GM03348 (cell line): ENCODE results near the gene GPR15.

Source experiments
- DNase-seq: peaks from one replicate; pipeline ENCODE4 v3.0.0; 2012; ENCODE audit warnings: low spot score

GPR15 gene

DNA sequence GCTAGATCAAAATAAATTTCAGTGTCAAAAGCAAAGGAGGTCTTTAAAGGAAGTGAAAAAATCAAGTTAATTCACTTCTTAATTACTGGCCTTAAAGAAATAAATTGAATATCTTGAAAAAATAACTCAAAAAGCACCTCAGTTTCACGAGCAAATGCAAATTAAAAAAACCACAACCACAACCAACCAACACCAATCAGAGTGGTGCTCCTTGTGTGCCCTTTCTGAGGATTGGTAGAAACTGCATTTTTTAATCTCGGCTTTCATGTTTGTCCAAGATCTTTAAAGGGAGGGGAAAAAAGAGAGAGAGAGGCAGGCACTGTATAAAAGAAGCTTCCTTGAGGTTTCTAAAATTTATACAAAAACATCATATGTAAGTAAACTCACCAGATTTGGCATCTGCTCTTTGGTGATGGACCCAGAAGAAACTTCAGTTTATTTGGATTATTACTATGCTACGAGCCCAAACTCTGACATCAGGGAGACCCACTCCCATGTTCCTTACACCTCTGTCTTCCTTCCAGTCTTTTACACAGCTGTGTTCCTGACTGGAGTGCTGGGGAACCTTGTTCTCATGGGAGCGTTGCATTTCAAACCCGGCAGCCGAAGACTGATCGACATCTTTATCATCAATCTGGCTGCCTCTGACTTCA is at the start of gene GPR15:
Gene GPR15, plus strand, starts transcription at position 357 of the 653 bp plus-strand sequence. Its CDS starts 56 bp downstream, at position 413.
- DNase-seq, result no peak

DNA sequence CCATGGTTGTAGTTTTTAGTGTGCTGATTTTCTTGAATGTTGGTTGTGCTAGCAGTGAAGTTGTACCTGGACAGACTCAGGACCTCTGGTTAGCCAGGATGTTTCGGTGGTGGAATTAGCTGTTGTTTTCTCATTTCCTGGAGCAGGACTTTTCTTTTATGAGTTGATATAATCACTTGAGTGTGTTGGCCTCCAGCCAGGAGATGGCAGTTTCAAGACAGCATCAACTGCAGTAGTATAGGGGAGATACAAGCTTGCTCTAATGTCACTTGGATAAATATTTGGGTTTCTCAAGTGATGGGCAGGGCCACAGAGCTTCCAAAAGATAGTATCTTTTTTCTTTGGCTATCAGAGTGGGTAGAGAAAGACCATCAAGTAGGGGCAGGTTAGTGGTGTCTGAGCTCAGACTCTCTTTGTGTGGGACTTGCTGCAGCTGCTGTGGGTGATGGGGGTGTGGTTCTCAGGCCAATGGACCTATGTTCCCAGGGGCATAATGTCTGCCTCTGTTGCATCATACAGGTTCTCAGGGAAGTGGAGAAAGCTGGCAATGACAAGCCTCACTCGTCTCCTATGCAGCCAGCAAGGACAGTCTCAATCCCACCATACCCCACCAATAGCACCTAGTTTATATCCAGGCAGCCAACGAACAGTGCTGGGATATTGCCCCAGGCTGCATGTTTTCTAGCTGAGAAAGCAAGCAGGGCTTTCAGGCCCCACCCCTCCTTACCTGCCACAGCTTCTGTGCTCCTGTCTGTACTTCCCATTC is 48.9 kb upstream of the GPR15 start:
- no peak for DNase-seq

DNA sequence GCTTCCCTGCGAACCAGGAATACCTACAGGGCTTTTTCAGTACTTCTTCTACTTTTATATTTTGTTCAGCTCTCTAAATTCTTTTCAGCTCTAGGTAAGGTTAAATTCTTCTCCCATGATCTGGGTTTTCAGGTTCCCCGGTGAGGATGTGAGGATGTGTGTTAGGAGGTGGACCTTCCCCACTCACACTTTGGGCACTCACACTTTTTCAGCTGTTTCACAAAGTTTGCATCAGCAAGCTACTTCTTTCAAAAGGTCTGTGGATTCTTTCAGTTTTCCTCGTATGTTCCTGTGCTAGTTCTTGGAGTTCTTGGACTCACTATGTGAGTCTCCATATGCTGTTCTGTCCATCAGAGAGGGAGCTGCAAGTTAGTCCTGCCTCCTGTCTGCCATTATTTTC is 48.2 kb upstream of the GPR15 start:
- DNase-seq, result no peak

DNA sequence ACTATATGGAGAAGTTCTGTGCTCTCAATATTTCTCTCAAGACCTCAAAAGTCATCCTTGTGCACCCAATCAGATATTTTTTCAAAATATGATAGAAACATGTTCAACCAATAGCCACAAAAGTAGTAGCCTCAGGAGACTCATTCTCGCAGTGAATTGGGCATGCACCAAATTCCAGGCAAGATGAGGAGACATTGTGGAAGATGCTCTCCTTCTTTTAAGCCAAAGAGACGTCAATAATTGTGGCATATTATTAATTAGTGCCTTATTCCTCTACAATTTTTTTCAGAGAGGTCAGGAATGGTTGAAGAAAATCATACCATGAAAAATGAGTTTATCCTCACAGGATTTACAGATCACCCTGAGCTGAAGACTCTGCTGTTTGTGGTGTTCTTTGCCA is 34.4 kb upstream of the GPR15 start, which contains the start of gene OR5K2:
Gene OR5K2, plus strand, starts transcription at position 301 of the 400 bp plus-strand sequence. Its CDS starts 0 bp downstream, at position 301.
- no peak for DNase-seq

DNA sequence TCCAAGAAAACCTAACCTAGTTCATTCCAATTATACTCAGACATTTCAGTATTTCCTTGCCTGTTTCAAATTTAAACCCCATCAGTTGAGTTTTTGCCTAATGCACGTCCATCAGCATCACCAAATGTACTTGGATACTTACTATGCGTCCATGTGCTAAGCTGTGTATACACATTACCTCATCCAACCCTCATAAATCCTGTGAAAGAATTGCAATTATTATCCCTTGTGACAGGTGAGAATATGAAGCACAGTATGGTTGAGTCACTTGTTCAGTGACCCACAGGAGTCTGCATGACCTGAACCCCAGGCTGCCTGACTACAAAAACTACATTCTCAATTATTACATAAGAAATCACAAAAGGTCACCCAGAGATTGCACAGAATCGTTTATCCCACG is 31.8 kb upstream of the GPR15 start:
- DNase-seq, result no peak

DNA sequence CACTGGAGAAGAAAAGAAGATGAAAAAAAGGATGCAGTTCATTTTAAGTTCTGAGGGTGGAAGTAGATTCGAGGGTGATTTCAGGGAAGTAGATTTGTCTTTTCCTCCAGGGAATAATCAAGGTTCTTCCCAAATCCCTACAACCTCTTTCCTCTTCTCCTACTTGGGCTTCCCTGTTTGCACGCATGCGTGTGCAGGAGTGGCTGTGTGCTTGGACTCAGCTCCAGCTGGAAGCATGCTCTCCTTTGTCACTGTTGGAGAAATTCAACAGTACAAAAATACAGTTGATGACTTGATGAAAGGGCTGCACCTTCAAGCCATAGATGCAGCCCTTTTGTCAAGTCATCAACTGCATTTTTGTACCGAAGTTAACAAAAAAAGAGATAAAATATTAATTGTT is 30.5 kb upstream of the GPR15 start:
- DNase-seq, result no peak

DNA sequence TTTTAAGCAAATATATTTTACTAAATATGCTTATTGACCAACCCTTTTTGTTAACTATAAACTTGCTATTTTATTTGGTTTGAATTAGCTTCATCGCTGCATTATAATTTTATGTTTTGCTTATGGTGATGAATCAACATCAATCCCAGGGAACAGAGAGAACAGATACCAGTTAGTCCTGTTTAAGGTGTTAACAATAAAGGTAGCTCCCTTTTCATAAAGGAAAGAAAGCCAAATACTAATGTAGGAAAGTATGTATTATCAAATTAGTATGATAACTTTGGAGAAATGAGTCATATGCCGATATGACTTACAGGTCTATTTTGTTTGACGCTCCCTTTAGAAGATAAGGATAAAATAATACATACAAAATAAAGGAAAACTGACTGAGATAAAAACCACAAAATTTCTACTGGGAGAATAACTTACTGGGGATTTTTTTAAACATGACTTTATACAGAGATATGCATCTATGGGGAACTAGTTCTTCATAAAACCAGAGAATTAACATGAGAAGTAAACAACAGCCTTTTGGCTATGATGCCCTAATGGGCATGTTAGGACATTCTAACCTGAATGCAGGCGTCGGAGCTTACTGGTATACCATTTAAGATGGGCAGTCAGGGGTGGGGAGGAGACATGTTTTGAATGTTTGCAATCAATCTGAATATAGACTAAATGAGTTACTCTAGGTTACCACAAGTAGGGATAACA is 29.8 kb upstream of the GPR15 start:
- DNase-seq, result no peak

DNA sequence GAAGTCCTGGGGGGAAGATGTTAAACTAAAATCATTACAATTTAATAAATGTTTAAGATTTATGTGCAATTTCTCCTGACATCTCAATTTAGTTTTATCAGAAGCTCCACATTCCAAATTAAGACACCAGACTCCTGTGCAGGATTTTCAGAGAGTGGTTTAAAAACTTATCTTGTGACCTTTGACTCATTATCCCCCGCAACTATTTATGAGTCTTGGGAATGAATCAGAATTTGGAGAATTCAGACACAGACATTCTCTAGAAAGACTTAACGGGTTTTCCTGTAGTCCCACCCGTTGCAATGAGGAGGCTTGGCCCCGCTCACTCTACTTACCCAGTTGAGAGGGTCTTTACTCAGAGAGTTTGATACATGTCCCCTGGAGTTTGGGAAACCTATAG is 27.2 kb upstream of the GPR15 start:
- no peak for DNase-seq

DNA sequence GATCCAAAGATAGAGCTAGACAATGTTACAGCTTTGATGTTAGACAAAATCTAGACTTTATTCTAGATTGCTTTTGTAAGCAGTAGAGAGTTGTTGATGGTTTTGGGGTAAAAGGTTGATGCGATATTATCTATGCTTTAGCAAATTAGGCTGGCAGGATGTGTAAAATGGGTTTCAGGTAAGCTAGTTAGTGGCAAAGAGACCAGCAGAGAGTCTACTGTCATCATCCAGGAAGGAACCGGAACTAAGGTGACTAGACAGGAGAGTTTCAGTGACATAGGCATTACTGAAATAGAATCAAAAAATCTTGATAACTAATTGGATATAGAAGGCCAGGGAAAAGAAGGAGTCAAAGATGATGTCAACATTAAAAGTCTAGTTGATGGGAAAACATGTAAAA is 23.2 kb upstream of the GPR15 start:
- no peak for DNase-seq

DNA sequence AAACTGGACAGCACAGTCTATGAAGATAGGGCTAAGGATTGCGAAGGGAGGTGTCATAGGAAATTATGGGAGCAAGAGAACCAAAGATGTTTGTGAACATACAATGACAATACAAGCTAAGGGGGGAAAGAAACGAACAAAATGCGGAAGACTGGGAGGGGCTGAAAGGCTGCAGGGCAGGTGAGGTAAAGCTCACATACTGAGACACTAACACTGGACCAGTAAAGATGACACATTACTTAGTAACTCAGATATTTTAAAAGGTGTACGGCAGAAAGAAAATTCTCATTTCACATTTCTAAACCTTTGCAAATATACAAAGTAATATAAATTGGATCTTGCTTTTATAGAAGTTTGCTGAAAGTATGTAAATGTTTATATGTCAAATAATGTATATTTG is 19.2 kb upstream of the GPR15 start:
- DNase-seq, result no peak

DNA sequence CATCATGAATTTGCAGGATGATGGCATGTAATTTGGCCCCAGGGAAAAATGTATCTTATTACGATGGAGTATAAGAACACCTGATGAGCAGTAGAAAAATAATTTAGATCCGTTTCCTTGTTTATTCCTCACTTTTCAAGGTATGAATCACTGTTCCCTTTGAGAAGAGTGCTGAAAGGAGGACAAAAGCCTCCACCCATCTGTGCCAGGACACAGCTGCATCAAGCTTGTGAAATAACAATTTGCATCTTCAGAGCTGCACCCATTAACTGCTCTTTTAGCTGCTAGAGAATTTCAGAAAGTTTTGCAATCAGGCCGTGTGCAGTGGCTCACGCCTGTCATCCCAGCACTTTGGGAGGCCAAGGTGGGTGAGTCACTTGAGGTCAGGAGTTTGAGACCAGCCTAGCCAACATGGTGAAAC is 18.7 kb upstream of the GPR15 start:
- DNase-seq, result peak; percentile 11

DNA sequence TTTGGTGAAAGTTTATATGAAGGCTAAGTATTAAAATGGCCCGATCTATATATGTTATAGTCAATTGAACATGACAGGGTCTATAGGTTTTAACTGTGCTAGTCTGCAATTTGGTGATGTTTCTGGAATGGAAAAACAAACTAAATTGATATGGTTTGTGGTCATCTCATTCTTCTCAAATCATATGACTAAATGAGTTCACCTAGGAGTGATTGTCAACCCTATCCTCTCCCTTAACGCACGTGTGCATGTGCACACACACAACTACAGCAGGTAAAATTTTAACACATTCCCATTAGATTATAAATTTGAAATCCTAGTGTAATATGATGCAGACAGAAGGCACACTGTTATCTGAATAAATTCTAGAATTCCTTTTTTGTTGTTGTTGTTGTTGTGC is 18.0 kb upstream of the GPR15 start:
- no peak for DNase-seq

DNA sequence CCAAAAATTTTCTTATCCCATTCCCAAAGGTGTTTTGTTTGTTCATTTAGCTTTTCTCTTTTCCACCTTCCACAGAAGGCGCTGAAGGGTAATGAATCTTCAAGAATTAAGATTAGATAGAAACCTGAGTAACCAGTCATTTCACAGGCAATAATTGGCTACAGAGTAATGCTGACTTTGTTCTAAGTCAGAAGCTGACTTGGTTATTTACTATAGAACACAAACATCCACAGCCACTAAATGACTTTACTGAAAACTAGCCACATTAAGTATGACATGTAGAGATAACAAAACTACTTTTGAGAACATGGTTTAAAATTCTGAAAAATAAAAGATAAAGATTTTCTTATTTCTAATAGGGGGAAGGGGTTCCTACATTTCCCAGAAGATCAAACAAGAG is 16.8 kb upstream of the GPR15 start:
- no peak for DNase-seq

DNA sequence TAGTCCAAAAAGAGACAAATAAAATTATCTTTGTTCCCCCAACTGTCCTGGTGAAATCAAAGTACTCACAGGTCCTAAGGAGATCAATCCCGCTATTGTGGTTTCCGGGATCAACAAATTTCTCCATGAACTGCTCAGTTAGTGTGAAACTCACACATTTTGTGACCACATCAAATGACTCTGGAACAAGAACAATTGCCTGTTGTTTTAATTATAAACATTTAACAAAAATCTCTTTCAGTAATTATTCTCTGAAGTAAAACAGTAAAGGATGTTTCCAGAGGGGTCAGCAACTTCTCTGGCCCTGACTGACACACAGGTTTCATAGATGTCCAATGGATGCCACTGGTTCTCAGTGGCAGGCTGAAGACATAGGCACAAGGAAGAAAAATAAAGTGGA is 13.0 kb upstream of the GPR15 start:
- DNase-seq, result no peak

DNA sequence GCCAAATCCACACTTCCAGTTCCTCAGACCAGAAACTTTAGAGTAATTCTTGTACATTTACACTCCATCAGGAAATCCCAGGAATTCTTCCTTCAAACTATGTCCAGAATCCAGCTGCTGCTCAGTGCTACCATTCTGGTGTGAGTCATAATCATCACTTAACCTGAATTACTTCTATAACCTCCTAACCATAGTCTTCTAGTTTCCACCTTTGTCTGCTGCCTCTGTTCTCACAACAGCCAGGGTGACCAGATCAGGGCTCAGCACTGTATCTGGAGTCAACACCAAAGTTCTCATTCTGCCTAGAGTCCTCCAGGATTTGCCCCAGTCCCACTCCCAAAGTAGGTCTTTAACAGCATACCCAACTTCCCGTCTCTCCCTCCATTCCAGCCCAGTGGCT is 12.4 kb upstream of the GPR15 start:
- DNase-seq, result no peak

DNA sequence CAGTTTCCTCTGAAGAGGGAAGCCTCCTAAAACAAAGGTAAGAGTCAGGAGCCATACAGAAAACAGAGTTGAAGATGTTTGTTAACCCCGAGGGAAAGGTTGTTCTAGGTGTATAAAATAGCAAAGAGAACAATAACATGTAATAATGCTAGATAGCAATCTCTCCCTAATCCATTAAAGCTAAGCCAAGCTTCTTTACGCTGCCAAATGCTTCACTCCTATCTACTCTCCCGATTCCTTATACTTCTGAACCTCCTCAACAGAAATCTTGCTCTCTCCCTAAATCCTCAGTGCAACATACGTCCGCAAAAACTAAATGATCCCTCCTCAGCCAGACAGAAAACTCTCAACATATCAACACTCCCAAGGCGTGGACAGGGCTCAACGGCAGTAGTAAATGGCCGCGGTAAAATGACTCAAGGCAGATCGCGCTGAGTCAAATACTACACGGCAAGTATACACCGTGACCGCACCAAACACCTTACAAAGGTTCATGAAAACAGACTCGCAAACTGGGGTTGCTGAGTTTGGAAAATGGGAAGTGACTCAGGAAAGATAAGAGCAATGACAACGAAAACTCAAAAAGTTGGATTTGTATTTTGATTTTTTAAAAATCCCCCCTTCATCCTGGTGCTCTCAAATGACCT is 9.8 kb upstream of the GPR15 start:
- DNase-seq, result peak; percentile 47

DNA sequence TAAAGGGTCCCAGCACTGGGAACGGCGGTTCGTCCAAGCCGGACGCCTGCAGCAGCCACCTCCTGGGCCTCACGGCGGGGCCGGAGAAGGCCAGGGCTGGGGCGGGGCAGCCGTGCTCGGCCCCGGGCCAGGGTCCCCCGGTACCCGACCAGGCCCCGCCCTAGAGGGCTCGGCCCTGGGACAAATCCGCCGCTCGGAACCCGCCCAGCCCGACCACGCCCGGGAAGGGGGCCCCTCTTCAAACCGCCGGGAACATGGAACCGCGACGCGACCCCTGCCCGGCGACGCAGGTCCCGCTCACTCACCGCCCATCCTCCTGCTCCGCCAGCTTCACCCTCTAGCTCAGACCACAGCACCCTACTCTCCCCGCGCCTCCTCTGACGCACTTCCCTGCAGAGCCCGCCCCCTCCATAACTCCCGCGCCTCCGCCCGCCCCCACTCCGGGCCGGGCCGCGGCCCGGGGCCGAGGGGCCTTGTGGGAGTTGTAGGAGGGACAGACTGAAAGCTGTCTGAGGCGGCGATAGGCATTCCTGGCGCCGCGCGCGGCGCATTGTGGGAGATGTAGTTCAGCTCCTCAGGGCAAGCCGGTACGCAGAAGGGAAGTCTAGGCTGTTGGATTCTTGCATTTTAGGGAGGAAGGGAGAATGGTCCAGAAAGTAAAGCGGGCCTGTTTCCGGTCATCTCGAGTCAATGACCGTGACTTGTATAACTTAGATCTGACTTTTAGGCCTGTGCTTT is 9.1 kb upstream of the GPR15 start, which contains the start of gene CLDND1:
Gene CLDND1, minus strand, starts transcription at position 359 of the 738 bp plus-strand sequence. CDS start 1,478 bp downstream, outside the sequence.
- DNase-seq, result peak; percentile 98

DNA sequence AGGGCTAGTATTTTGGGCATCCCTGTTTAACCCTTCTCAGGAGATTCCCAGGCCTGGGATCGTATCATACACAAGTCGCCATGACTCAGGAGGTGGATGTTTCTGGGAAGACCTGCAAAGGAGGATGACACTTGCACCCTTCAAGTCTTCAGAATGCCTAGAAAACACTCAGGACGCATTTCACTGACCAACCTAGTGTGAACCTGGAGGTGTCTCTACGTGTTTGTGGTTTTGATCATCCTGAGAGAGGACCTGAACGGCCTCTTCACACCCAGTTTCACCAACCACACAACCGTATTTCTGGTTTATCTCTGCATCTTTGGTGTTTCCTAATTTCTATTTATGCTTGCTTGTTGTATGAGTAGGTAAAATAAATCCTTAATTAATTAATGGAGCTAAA is 6.3 kb upstream of the GPR15 start:
- DNase-seq, result no peak

DNA sequence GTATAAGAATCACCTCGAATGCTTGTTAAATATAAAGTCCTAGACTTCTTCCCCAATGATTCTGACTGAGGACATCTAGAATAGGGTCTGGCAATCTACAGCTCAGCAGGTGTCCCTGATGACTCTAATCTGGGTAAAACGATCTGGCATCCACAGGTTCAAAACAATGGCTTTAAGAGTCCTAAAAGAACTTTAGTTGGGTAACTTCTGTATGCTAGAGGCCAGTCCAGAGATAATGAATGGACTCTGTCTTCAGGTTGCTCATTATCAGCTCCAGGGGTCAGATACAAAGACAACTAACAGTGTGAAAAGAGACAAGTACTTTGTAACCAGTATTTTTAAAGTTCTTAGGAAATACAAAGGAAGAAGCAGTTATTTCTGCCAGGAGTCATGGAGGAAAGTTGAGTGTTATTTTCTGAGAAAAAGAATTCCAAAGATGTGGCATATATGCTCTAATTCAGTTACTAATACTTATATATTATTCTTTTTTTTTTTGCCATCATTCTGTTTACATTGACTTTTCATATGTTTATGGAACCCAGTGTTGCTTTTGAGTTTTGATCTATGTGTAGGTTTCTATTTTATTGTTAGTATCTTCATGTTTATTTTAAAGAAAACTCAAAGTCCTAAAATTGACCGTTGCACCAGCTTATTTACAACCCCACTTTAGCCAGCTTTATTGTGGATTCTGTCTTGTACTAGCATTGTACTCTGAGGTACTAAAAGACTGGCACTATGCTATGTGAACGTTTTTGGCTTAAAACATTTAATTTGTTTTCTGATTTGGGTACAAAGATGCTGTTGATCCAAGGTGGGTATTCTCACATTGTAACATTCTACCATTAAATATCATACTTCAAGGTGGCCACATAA is 3.1 kb upstream of the GPR15 start:
- DNase-seq, result no peak

DNA sequence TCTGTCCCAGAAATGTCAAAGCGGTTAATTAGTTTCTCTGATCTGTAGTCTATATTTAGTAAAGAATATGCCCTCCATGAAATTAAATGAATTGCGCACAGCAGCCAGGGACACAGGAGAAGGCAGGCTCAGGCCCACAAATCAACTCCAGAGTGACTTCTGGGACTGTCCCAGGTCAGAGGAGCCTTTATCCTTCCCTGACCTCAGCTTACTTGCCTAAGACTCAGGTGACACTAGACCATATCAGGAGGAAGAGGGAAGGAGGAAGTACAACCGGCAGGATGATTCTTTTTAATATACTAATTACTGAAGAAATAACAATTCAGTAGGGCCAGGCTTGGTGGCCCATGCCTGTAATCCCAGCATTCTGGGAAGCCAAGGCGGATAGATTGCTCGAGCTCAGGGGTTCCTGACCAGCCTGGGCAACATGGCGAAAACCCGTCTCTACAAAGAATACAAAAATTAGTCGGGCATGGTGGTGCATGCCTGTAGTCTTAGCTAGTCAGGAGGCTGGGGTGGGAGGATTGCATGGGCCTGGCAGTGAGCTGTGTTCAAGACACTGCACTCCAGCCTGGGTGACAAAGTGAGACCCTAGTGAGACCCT is 1.8 kb upstream of the GPR15 start:
- no peak for DNase-seq
